WTC11 (cell line): Measurements from ENCODE around the gene SRSF9. TPM values are rescaled to one million over a fixed set of nuclear protein-coding genes. Genes with fewer than 3 reads are reported as not detected.

Experiments
- ATAC-seq: fragments of 200-7000 bp; cut with Tn5 transposase; 2 replicates; pipeline ENCODE4 v1.10.0; 2021; ENCODE audit warnings: mild to moderate bottlenecking, moderate library complexity
- CTCF ChIA-PET: fragments of 300-600 bp; sonication (Branson Sonifier 250); formaldehyde crosslinking; loops from one replicate; lab custom pipeline; 2021; ENCODE audit warnings: antibody characterized with exemption; lab: Charles Lee
- POLR2A ChIA-PET: fragments of 350-600 bp; sonication (Branson Sonifier 250); formaldehyde crosslinking; loops from one replicate; lab custom pipeline; 2021; ENCODE audit warnings: antibody characterized with exemption; lab: Charles Lee
- DNase-seq: peaks from one replicate; pipeline ENCODE4 v3.0.0; 2021; ENCODE audit warnings: low spot score
- H3K27ac Mint-ChIP-seq: 2 replicates; pipeline ENCODE4 v1.8.0; 2021; ENCODE audit warnings: mixed read lengths
- H3K27me3 Mint-ChIP-seq: 2 replicates; pipeline ENCODE4 v1.8.0; 2021; ENCODE audit warnings: low read depth, mild to moderate bottlenecking, moderate library complexity, mixed read lengths
- H3K36me3 Mint-ChIP-seq: 2 replicates; pipeline ENCODE4 v1.8.0; 2021; ENCODE audit warnings: mixed read lengths
- H3K4me1 Mint-ChIP-seq: 2 replicates; pipeline ENCODE4 v1.8.0; 2022; ENCODE audit warnings: mixed read lengths
- H3K4me3 Mint-ChIP-seq: 2 replicates; pipeline ENCODE4 v1.8.0; 2021; ENCODE audit warnings: mild to moderate bottlenecking, moderate library complexity, mixed read lengths
- H3K9me3 Mint-ChIP-seq: 2 replicates; pipeline ENCODE4 v1.8.0; 2021; ENCODE audit warnings: mixed read lengths
- CDX4 ChIP-seq: fragments of 250-450 bp; sonication (Bioruptor Pico); IDR thresholded peaks from 2 replicates; pipeline ENCODE4 v1.9.0; 2021; ENCODE audit warnings: moderate library complexity, mild to moderate bottlenecking, inconsistent platforms, borderline replicate concordance
- ESRRA ChIP-seq: sonication (generic); formaldehyde crosslinking; IDR thresholded peaks from 2 replicates; pipeline ENCODE4 v1.8.1; 2022; ENCODE audit warnings: mild to moderate bottlenecking, missing genetic modification reagents, borderline replicate concordance
- MAX ChIP-seq: sonication (generic); formaldehyde crosslinking; IDR thresholded peaks from 2 replicates; pipeline ENCODE4 v1.8.0; 2022; ENCODE audit warnings: mild to moderate bottlenecking, missing genetic modification reagents
- MYBL2 ChIP-seq: sonication (generic); formaldehyde crosslinking; IDR thresholded peaks from 2 replicates; pipeline ENCODE4 v1.8.1; 2023; ENCODE audit warnings: mild to moderate bottlenecking, moderate library complexity, missing genetic modification reagents
- NFYB ChIP-seq: sonication (generic); formaldehyde crosslinking; conservative IDR thresholded peaks from 2 replicates; pipeline ENCODE4 v1.8.0; 2022; ENCODE audit warnings: low read depth, missing genetic modification reagents
- TCF7 ChIP-seq: sonication (generic); formaldehyde crosslinking; IDR thresholded peaks from 2 replicates; pipeline ENCODE4 v1.8.0; 2022; ENCODE audit warnings: mild to moderate bottlenecking, low read depth, missing genetic modification reagents, moderate library complexity
- TEAD1 ChIP-seq: sonication (generic); formaldehyde crosslinking; IDR thresholded peaks from 2 replicates; pipeline ENCODE4 v1.8.0; 2022; ENCODE audit warnings: mild to moderate bottlenecking, missing genetic modification reagents
- TEAD4 ChIP-seq: sonication (generic); formaldehyde crosslinking; IDR thresholded peaks from 2 replicates; pipeline ENCODE4 v1.8.0; 2022; ENCODE audit warnings: mild to moderate bottlenecking, missing genetic modification reagents
- ZNF121 ChIP-seq: sonication (generic); formaldehyde crosslinking; IDR thresholded peaks from 2 replicates; pipeline ENCODE4 v1.8.0; 2023; ENCODE audit warnings: missing genetic modification reagents
- ZNF416 ChIP-seq: fragments of 250-450 bp; sonication (Bioruptor Pico); IDR thresholded peaks from 2 replicates; pipeline ENCODE4 v1.9.0; 2021; ENCODE audit warnings: mild to moderate bottlenecking, inconsistent platforms
- total RNA-seq: library from RNA; stranded (reverse); gene quantifications from 3 replicates; pipeline ENCODE4 v1.2.3, GENCODE V29; 2021
- TF ChIP-seq, protein P1 (sequence below): sonication (generic); formaldehyde crosslinking; conservative IDR thresholded peaks from 2 replicates; pipeline ENCODE4 v1.8.1; 2022; ENCODE audit warnings: mild to moderate bottlenecking, missing genetic modification reagents
- TF ChIP-seq, protein P2 (sequence below): sonication (generic); formaldehyde crosslinking; IDR thresholded peaks from 2 replicates; pipeline ENCODE4 v1.8.1; 2023; ENCODE audit warnings: mild to moderate bottlenecking, moderate library complexity, missing genetic modification reagents
- TF ChIP-seq, protein P3 (sequence below): sonication (generic); formaldehyde crosslinking; IDR thresholded peaks from 2 replicates; pipeline ENCODE4 v1.8.0; 2022; ENCODE audit warnings: missing genetic modification reagents

Gene SRSF9
- total RNA-seq, 1 experiment from 2014 or later: 286 TPM

DNA sequence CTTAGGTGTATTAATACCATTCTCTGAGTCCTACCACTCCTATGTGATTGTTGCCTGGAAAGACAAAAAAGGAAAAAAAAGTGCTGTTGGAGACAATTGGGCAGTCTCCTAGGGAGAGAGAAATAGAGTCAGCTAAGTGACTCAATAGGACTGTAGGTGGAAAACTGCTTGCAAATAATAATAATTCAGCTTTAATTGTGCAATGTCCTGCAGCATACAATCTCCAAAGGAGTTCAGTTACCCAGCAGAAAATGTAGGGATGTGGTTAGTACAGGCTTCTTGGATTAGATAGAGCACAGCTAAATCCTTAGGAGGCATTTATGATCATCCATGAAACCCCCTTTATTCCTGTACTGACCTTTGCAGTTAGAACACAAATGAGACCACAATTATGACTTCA is 3.0 kb upstream of the SRSF9 start (continued):
- TF ChIP-seq, protein P1, sequence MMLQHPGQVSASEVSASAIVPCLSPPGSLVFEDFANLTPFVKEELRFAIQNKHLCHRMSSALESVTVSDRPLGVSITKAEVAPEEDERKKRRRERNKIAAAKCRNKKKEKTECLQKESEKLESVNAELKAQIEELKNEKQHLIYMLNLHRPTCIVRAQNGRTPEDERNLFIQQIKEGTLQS (CRISPR knock-in tag): no peak
- TF ChIP-seq ZNF121 (CRISPR knock-in tag) (no peak), TCF7 (CRISPR knock-in tag) (no peak), ZNF416 (CRISPR knock-in tag) (no peak)

DNA sequence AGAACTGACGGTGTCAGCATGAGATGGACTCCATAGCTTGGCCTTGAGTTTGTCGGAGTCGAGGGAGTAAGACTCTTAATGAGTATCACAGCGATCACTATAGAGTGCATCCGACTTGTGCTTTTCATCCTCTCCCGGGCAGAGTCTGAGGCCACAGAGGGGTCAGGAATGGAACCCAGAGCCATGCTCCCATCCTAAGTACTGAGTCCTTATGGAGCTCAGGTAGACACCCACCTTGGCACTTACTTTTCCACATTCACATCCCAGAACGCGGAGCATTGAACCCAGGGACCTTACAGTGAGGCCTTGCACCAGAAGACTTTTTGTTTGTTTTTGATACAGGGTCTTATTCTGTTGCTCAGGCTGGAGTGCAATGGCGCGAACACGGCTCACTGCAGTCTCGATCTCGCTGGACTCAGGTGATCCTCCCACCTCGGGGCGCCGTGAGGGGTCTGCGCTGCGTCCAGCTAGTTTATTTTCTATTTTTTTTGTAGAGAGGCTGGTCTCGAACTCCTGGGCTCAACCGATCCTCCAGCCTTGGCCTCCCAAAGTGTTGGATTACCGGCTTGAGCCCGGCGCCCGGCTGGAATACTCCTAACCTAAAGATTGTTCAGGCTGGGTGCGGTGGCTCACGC is 719 bp upstream of the SRSF9 start:
- Mint-ChIP-seq H3K4me1 (peaks cover 33% of the 10 kb centered on the region), H3K36me3 (peaks cover 15% of the 10 kb centered on the region), H3K9me3 (no peaks in the 10 kb centered on the region), H3K27me3 (no peaks in the 10 kb centered on the region), H3K27ac (peak overlapping the region; percentile 92), H3K4me3 (peak overlapping the region; percentile 87)
- DNase-seq: peak; percentile 16
- TF ChIP-seq MAX (0 out of 2 replicates have a peak, but pooled peaks have one; percentile 2), TEAD1 (no peak), TEAD4 (no peak), NFYB (CRISPR knock-in tag) (no peak), ZNF416 (CRISPR knock-in tag) (no peak)
- peak; percentile 31 for ATAC-seq
- CTCF ChIA-PET: interaction anchor here (0.7 to 3.4 kb wide), 28 partner anchors 9 to 242 kb away, joined by 3 to 22 read pairs (median 4); partner anchors contain the start of genes COQ5, COX6A1, DYNLL1 and PLA2G1B
- POLR2A ChIA-PET: interaction anchor here (0.6 to 2.7 kb wide), 3 partner anchors 26 to 111 kb away, joined by 3 to 9 read pairs (median 4); partner anchors contain the start of genes DYNLL1 and POP5

GRCh38 chr12:120468821-120469449 is 613 bp downstream of the SRSF9 start:
- Mint-ChIP-seq H3K4me3 (peak overlapping the region; percentile 87), H3K27me3 (no peaks in the 10 kb centered on the region), H3K36me3 (peaks cover 28% of the 10 kb centered on the region)
- TF ChIP-seq MYBL2 (CRISPR knock-in tag): peak; percentile 48; the same call in 1 of the 2 replicates
- TF ChIP-seq, protein P2, sequence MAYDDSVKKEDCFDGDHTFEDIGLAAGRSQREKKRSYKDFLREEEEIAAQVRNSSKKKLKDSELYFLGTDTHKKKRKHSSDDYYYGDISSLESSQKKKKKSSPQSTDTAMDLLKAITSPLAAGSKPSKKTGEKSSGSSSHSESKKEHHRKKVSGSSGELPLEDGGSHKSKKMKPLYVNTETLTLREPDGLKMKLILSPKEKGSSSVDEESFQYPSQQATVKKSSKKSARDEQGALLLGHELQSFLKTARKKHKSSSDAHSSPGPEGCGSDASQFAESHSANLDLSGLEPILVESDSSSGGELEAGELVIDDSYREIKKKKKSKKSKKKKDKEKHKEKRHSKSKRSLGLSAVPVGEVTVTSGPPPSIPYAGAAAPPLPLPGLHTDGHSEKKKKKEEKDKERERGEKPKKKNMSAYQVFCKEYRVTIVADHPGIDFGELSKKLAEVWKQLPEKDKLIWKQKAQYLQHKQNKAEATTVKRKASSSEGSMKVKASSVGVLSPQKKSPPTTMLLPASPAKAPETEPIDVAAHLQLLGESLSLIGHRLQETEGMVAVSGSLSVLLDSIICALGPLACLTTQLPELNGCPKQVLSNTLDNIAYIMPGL: peak; percentile 49; the same call in 1 of the 2 replicates
- TF ChIP-seq ESRRA (CRISPR knock-in tag): no peak
- no peak for TF ChIP-seq CDX4 (CRISPR knock-in tag)
- TF ChIP-seq, all 79 proteins: peak for 2
- ATAC-seq (peak; percentile 10), DNase-seq (no peak)
- Mint-ChIP-seq H3K9me3 (no peaks in the 10 kb centered on the region), H3K27ac (0 out of 2 replicates have a peak overlapping the region, but pooled peaks have one; percentile 86), H3K4me1 (peaks cover 26% of the 10 kb centered on the region)
- ChIA-PET CTCF (interaction anchor here (0.7 to 3.4 kb wide), 18 partner anchors 11 to 240 kb away, joined by 3 to 44 read pairs (median 5); partner anchors contain the start of genes COQ5, COX6A1, DYNLL1 and PLA2G1B), POLR2A (interaction anchor here (1.3 to 2.7 kb wide), 2 partner anchors 27 to 113 kb away, joined by 4 to 9 read pairs; partner anchors contain the start of genes DYNLL1 and POP5)

- POLR2A ChIA-PET: interaction anchor here (0.6 to 2.7 kb wide), 4 partner anchors 11 to 88 kb away, joined by 3 to 9 read pairs (median 4); partner anchors contain the start of gene DYNLL1
- Mint-ChIP-seq H3K4me3 (peak overlapping the region; percentile 87), H3K36me3 (peaks cover 34% of the 10 kb centered on the region), H3K27me3 (no peaks in the 10 kb centered on the region)
- TF ChIP-seq, protein P3, sequence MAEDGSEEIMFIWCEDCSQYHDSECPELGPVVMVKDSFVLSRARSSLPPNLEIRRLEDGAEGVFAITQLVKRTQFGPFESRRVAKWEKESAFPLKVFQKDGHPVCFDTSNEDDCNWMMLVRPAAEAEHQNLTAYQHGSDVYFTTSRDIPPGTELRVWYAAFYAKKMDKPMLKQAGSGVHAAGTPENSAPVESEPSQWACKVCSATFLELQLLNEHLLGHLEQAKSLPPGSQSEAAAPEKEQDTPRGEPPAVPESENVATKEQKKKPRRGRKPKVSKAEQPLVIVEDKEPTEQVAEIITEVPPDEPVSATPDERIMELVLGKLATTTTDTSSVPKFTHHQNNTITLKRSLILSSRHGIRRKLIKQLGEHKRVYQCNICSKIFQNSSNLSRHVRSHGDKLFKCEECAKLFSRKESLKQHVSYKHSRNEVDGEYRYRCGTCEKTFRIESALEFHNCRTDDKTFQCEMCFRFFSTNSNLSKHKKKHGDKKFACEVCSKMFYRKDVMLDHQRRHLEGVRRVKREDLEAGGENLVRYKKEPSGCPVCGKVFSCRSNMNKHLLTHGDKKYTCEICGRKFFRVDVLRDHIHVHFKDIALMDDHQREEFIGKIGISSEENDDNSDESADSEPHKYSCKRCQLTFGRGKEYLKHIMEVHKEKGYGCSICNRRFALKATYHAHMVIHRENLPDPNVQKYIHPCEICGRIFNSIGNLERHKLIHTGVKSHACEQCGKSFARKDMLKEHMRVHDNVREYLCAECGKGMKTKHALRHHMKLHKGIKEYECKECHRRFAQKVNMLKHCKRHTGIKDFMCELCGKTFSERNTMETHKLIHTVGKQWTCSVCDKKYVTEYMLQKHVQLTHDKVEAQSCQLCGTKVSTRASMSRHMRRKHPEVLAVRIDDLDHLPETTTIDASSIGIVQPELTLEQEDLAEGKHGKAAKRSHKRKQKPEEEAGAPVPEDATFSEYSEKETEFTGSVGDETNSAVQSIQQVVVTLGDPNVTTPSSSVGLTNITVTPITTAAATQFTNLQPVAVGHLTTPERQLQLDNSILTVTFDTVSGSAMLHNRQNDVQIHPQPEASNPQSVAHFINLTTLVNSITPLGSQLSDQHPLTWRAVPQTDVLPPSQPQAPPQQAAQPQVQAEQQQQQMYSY (CRISPR knock-in tag): peak; percentile 93
- TF ChIP-seq ZNF416 (CRISPR knock-in tag) (no peak), MYBL2 (CRISPR knock-in tag) (no peak), MAX (0 out of 2 replicates have a peak, but pooled peaks have one; percentile 14)
- TF ChIP-seq, protein P2: 0 out of 2 replicates have a peak, but pooled peaks have one; percentile 66
- TF ChIP-seq, all 79 proteins: peak for 3
- Mint-ChIP-seq H3K9me3 (no peaks in the 10 kb centered on the region), H3K4me1 (peaks cover 23% of the 10 kb centered on the region), H3K27ac (peak overlapping the region; percentile 86)
- CTCF ChIA-PET: interaction anchor here (0.6 to 3.4 kb wide), 13 partner anchors 11 to 166 kb away, joined by 3 to 44 read pairs (median 7); partner anchors contain the start of genes DYNLL1 and SIRT4
- ATAC-seq (no peak), DNase-seq (peak; percentile 33)
These were observed 1.2 kb downstream of the SRSF9 start for GRCh38 chr12:120468325-120468820.
